HEK293 (cell line): ENCODE results near the gene BMP6.
"Not testable (repeated sequence)": the region's sequence is repeated elsewhere in the genome, so short reads cannot be mapped to it uniquely, and the experiment has no call there.

Experiments used
- CTCF ChIP-seq: fragments of 450-650 bp; formaldehyde crosslinking; IDR thresholded peaks from 2 replicates; pipeline ENCODE4 v1.5.1; 2016; ENCODE audit warnings: missing biosample characterization, missing genetic modification characterization
- RBAK ChIP-seq: fragments of 450-650 bp; formaldehyde crosslinking; IDR thresholded peaks from 2 replicates; pipeline ENCODE4 v1.5.1; 2016; ENCODE audit warnings: missing biosample characterization, missing genetic modification characterization
- ZFP3 ChIP-seq: fragments of 450-650 bp; formaldehyde crosslinking; IDR thresholded peaks from 2 replicates; pipeline ENCODE4 v1.5.1; 2016; ENCODE audit warnings: low read depth, missing biosample characterization, missing genetic modification characterization
- ZNF133 ChIP-seq: fragments of 450-650 bp; formaldehyde crosslinking; IDR thresholded peaks from 2 replicates; pipeline ENCODE4 v1.5.1; 2016; ENCODE audit warnings: missing biosample characterization, missing genetic modification characterization
- ZNF274 ChIP-seq, 2 experiments: fragments of 200-500 bp in 1 of 2; fragments of 450-650 bp in 1 of 2; sonication (Bioruptor generic) in 1 of 2; formaldehyde crosslinking in 1 of 2; IDR thresholded peaks; 2 replicates each; pipeline versions ENCODE4 v1.5.1 to v1.6.1; 2014 to 2016; ENCODE audit warnings: borderline replicate concordance in 1 of 2, inconsistent platforms in 1 of 2, low read length in 1 of 2, missing biosample characterization in 1 of 2, missing genetic modification characterization in 1 of 2
- ZXDB ChIP-seq: fragments of 450-650 bp; formaldehyde crosslinking; IDR thresholded peaks from 2 replicates; pipeline ENCODE4 v1.5.1; 2016; ENCODE audit warnings: missing biosample characterization, missing genetic modification characterization

- TF ChIP-seq CTCF (tag by site-specific recombination); ZFP3; ZXDB (tag by site-specific recombination); RBAK (tag by site-specific recombination); ZNF133 (tag by site-specific recombination); ZNF274 (IDR thresholded peaks at IDR 0.05; ENCODE audit: low read length); ZNF274 (tag by site-specific recombination; IDR thresholded peaks at IDR 0.05; ENCODE audit: borderline replicate concordance): not testable (repeated sequence)
These were observed 91.3 kb downstream of the BMP6 start for GRCh38 chr6:7817184-7817583.
